ENCODE data around the gene PRMT5. TPM values are rescaled to one million over a fixed set of nuclear protein-coding genes. Genes with fewer than 3 reads are reported as not detected.
"Not testable (repeated sequence)": the region's sequence is repeated elsewhere in the genome, so short reads cannot be mapped to it uniquely, and the experiment has no call there.

The PRMT5 gene
- total and polyA plus RNA-seq, 2 donors: 31.8 to 76.4 TPM

GRCh38 chr14:22973217-22974032 is 44.2 kb upstream of the PRMT5 start:
- Histone ChIP-seq H3K27me3 (ENCODE audit: control insufficient read depth in 2 of 2, insufficient read depth in 1 of 2, low read length in 1 of 2) (no peaks in the 10 kb centered on the region), H3K27ac (ENCODE audit: low read depth in 1 of 2, low read length in 1 of 2) (no peak overlapping the region), H3K9me3 (ENCODE audit: control insufficient read depth in 2 of 2, insufficient read depth in 1 of 2, low read length in 1 of 2) (no peaks in the 10 kb centered on the region), H3K36me3 (ENCODE audit: control insufficient read depth in 2 of 2, insufficient read depth in 2 of 2, low read length in 1 of 2) (peaks cover 7 to 13% of the 10 kb centered on the region in 2 donors), H3K4me3 (ENCODE audit: low read length in 2 of 2) (no peak overlapping the region), H3K4me1 (ENCODE audit: control insufficient read depth in 2 of 2, insufficient read depth in 2 of 2, low read length in 2 of 2) (peaks cover 0 to 8% of the 10 kb centered on the region in 2 donors)
- 92% methylated on average over 6 of the region's 6 CpGs for WGBS
- DNase-seq (ENCODE audit: low read depth in 6 of 9, low spot score in 9 of 9): peak in 2 of 9 donors; percentile 51 to 55

- WGBS: 95% methylated on average over 2 of the region's 2 CpGs
- Histone ChIP-seq H3K9me3 (ENCODE audit: control insufficient read depth in 2 of 2, insufficient read depth in 1 of 2, low read length in 1 of 2) (no peaks in the 10 kb centered on the region), H3K27me3 (ENCODE audit: control insufficient read depth in 2 of 2, insufficient read depth in 1 of 2, low read length in 1 of 2) (no peaks in the 10 kb centered on the region), H3K27ac (ENCODE audit: low read depth in 1 of 2, low read length in 1 of 2) (no peak overlapping the region), H3K4me1 (ENCODE audit: control insufficient read depth in 2 of 2, insufficient read depth in 2 of 2, low read length in 2 of 2) (peaks cover 0 to 4% of the 10 kb centered on the region in 2 donors), H3K36me3 (ENCODE audit: control insufficient read depth in 2 of 2, insufficient read depth in 2 of 2, low read length in 1 of 2) (peaks cover 3 to 13% of the 10 kb centered on the region in 2 donors), H3K4me3 (ENCODE audit: low read length in 2 of 2) (no peak overlapping the region)
- no peak for DNase-seq (ENCODE audit: low read depth in 6 of 9, low spot score in 9 of 9)
Measured at GRCh38 chr14:22972313-22972930, 43.2 kb upstream of the PRMT5 start.

- Histone ChIP-seq H3K27ac (ENCODE audit: low read depth in 1 of 2, low read length in 1 of 2) (no peak overlapping the region), H3K27me3 (ENCODE audit: control insufficient read depth in 2 of 2, insufficient read depth in 1 of 2, low read length in 1 of 2) (no peaks in the 10 kb centered on the region), H3K36me3 (ENCODE audit: control insufficient read depth in 2 of 2, insufficient read depth in 2 of 2, low read length in 1 of 2) (peaks cover 3 to 13% of the 10 kb centered on the region in 2 donors), H3K4me3 (ENCODE audit: low read length in 2 of 2) (no peak overlapping the region), H3K4me1 (ENCODE audit: control insufficient read depth in 2 of 2, insufficient read depth in 2 of 2, low read length in 2 of 2) (no peaks in the 10 kb centered on the region), H3K9me3 (ENCODE audit: control insufficient read depth in 2 of 2, insufficient read depth in 1 of 2, low read length in 1 of 2) (no peaks in the 10 kb centered on the region)
- WGBS: 98% methylated on average over 1 of the region's 1 CpG
- no peak for DNase-seq (ENCODE audit: low read depth in 6 of 9, low spot score in 9 of 9)
Measured at GRCh38 chr14:22971152-22971551, 42.0 kb upstream of the PRMT5 start.

GRCh38 chr14:22966783-22967269 is 37.6 kb upstream of the PRMT5 start:
- Histone ChIP-seq H3K36me3 (ENCODE audit: control insufficient read depth in 2 of 2, insufficient read depth in 2 of 2, low read length in 1 of 2) (peaks cover 0 to 3% of the 10 kb centered on the region in 2 donors), H3K4me3 (ENCODE audit: low read length in 2 of 2) (no peak overlapping the region), H3K4me1 (ENCODE audit: control insufficient read depth in 2 of 2, insufficient read depth in 2 of 2, low read length in 2 of 2) (no peaks in the 10 kb centered on the region), H3K9me3 (ENCODE audit: control insufficient read depth in 2 of 2, insufficient read depth in 1 of 2, low read length in 1 of 2) (no peaks in the 10 kb centered on the region), H3K27me3 (ENCODE audit: control insufficient read depth in 2 of 2, insufficient read depth in 1 of 2, low read length in 1 of 2) (no peaks in the 10 kb centered on the region), H3K27ac (ENCODE audit: low read depth in 1 of 2, low read length in 1 of 2) (no peak overlapping the region)
- WGBS: 88% methylated on average over 4 of the region's 4 CpGs
- DNase-seq (ENCODE audit: low read depth in 6 of 9, low spot score in 9 of 9): no peak

- not testable (repeated sequence) for H3K27me3 ChIP-seq (ENCODE audit: control insufficient read depth in 2 of 2, insufficient read depth in 1 of 2, low read length in 1 of 2); H3K27ac ChIP-seq (ENCODE audit: low read depth in 1 of 2, low read length in 1 of 2); H3K4me3 ChIP-seq (ENCODE audit: low read length in 2 of 2); DNase-seq (ENCODE audit: low read depth in 6 of 9, low spot score in 9 of 9); H3K36me3 ChIP-seq (ENCODE audit: control insufficient read depth in 2 of 2, insufficient read depth in 2 of 2, low read length in 1 of 2); H3K9me3 ChIP-seq (ENCODE audit: control insufficient read depth in 2 of 2, insufficient read depth in 1 of 2, low read length in 1 of 2); H3K4me1 ChIP-seq (ENCODE audit: control insufficient read depth in 2 of 2, insufficient read depth in 2 of 2, low read length in 2 of 2)
- 92% methylated on average over 15 of the region's 15 CpGs for WGBS
Measured at GRCh38 chr14:22965916-22966782, 37.0 kb upstream of the PRMT5 start.

GRCh38 chr14:22962061-22962676 is 33.0 kb upstream of the PRMT5 start:
- WGBS: 98% methylated on average over 6 of the region's 6 CpGs
- Histone ChIP-seq H3K36me3 (ENCODE audit: control insufficient read depth in 2 of 2, insufficient read depth in 2 of 2, low read length in 1 of 2) (no peaks in the 10 kb centered on the region), H3K27me3 (ENCODE audit: control insufficient read depth in 2 of 2, insufficient read depth in 1 of 2, low read length in 1 of 2) (no peaks in the 10 kb centered on the region), H3K27ac (ENCODE audit: low read depth in 1 of 2, low read length in 1 of 2) (no peak overlapping the region), H3K4me1 (ENCODE audit: control insufficient read depth in 2 of 2, insufficient read depth in 2 of 2, low read length in 2 of 2) (peaks cover 0 to 3% of the 10 kb centered on the region in 2 donors), H3K4me3 (ENCODE audit: low read length in 2 of 2) (no peak overlapping the region), H3K9me3 (ENCODE audit: control insufficient read depth in 2 of 2, insufficient read depth in 1 of 2, low read length in 1 of 2) (no peaks in the 10 kb centered on the region)
- no peak for DNase-seq (ENCODE audit: low read depth in 6 of 9, low spot score in 9 of 9)

DNA sequence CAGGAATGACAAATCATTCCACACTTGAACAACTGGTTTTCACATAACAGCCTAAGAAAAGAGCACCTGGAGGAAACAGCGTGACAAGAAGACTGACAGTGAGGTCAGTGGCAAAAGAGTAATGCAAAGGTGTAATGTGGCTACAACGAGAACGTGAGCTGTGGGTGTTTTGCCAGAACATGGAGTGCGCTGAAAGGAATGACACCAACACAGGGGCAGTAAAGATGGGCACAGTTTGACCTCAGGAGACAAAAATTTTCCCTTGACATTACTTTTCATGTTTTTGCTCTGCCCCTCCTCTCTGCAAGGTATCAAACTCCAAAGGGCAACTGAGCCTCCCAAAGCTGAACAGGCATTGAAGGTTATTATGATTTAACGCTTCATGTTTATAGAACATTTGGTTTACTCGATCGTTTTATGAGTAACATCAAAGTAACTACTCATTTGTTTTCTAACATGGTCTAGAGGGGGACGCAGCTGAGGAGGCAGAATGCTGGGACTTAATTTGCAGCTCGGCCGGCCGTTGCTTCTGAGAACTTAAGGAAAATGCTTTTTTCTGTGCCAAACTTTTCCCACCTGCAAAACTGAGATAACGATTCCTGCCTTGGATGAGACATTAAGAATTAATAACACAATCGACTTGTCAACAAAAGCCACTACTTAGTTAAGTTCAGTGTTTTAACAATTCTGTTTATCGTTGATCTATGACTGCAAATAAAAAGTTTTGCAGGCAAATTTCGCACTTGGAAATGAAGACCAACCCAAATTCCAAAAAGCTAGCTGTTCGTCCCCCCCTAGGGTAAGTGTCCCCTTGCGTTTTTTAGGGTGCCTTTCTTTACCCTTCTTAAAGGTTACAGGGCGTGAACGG is 26.8 kb upstream of the PRMT5 start:
- H3K36me3 ChIP-seq (ENCODE audit: control insufficient read depth in 2 of 2, insufficient read depth in 2 of 2, low read length in 1 of 2): peaks cover 5 to 12% of the 10 kb centered on the region in 2 donors
- WGBS: 41% methylated on average over 19 of the region's 19 CpGs
- peaks cover 0 to 4% of the 10 kb centered on the region in 2 donors for H3K9me3 ChIP-seq (ENCODE audit: control insufficient read depth in 2 of 2, insufficient read depth in 1 of 2, low read length in 1 of 2)
- H3K27me3 ChIP-seq (ENCODE audit: control insufficient read depth in 2 of 2, insufficient read depth in 1 of 2, low read length in 1 of 2): no peaks in the 10 kb centered on the region
- peaks cover 3 to 14% of the 10 kb centered on the region in 2 donors for H3K4me1 ChIP-seq (ENCODE audit: control insufficient read depth in 2 of 2, insufficient read depth in 2 of 2, low read length in 2 of 2)
- no peak for DNase-seq (ENCODE audit: low read depth in 6 of 9, low spot score in 9 of 9)
- H3K27ac ChIP-seq (ENCODE audit: low read depth in 1 of 2, low read length in 1 of 2): peak overlapping the region; percentile 91 to 98
- peak overlapping the region; percentile 95 to 97 for H3K4me3 ChIP-seq (ENCODE audit: low read length in 2 of 2)

DNA sequence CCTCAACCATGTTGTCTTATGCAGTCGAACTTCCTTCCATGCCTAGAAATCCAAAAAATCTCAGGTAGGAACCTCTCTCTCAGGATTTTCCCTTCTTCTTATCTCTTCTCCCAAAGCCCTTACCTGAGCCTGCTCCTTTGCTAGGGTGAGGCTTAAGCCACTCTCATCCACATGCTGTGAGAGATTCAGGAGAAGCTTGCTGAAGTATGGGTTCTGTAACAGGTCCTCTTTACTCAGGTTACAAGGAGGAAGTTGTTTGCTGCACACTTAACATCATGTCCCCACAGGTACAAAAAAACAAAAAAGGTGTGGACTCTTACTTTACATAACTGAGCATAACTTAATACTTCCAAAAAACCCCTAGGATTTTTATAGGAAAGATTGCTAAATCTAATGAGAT is 23.2 kb upstream of the PRMT5 start:
- Histone ChIP-seq H3K36me3 (ENCODE audit: control insufficient read depth in 2 of 2, insufficient read depth in 2 of 2, low read length in 1 of 2) (peaks cover 10 to 30% of the 10 kb centered on the region in 2 donors), H3K4me1 (ENCODE audit: control insufficient read depth in 2 of 2, insufficient read depth in 2 of 2, low read length in 2 of 2) (peaks cover 3 to 14% of the 10 kb centered on the region in 2 donors), H3K27me3 (ENCODE audit: control insufficient read depth in 2 of 2, insufficient read depth in 1 of 2, low read length in 1 of 2) (no peaks in the 10 kb centered on the region), H3K9me3 (ENCODE audit: control insufficient read depth in 2 of 2, insufficient read depth in 1 of 2, low read length in 1 of 2) (peaks cover 0 to 4% of the 10 kb centered on the region in 2 donors), H3K4me3 (ENCODE audit: low read length in 2 of 2) (no peak overlapping the region), H3K27ac (ENCODE audit: low read depth in 1 of 2, low read length in 1 of 2) (no peak overlapping the region)
- 96% methylated on average over 1 of the region's 1 CpG for WGBS
- DNase-seq (ENCODE audit: low read depth in 6 of 9, low spot score in 9 of 9): no peak
